Inflammatory macrophage treated with lipopolysaccharide for 1 hour (primary cell): Measurements from ENCODE around the gene HSPA4L.

ENCODE experiments used
- DNase-seq, 2 donors: peaks; one replicate each; pipeline ENCODE4 v3.0.0-alpha.2; 2020 to 2022

The HSPA4L gene

DNA sequence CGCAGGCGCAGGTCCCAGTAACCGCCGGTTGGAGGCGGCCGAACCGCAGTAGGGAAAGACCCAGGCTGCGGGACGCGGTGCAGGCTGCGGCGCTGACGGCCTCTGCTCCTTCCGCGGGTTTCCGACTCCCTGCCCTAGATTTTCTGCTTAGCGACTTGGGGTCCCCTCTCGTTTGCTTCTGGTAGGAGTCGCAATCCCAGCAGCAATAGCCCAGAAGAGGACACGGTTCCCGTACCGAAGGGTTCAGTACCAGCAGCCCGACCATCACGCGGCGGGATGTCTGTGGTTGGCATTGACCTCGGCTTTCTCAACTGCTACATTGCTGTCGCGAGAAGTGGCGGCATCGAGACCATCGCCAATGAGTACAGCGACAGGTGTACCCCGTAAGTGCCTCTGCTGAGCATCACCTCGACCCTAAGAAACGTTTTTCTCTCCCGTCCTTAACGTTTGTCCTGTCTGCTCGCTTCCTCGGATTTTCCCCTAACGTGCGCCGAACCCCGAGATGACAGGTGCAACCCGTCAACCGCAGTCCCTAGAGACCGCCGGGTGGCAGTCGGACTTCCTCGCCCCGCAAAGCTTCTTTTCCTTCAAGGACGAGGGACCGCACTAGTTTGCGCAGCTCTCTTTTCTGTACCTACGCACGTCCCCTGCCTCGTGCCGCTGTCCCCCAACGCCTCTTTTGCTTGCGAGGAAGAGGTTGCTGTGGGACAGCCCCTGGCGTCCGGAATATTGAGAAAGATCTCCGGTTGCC lies at the start of gene HSPA4L:
TSS of gene HSPA4L (plus strand) at position 48 of the 751 bp plus-strand sequence. CDS start at position 277, 229 bp downstream.
- DNase-seq = peak in 1 of 2 donors; percentile 45

DNA sequence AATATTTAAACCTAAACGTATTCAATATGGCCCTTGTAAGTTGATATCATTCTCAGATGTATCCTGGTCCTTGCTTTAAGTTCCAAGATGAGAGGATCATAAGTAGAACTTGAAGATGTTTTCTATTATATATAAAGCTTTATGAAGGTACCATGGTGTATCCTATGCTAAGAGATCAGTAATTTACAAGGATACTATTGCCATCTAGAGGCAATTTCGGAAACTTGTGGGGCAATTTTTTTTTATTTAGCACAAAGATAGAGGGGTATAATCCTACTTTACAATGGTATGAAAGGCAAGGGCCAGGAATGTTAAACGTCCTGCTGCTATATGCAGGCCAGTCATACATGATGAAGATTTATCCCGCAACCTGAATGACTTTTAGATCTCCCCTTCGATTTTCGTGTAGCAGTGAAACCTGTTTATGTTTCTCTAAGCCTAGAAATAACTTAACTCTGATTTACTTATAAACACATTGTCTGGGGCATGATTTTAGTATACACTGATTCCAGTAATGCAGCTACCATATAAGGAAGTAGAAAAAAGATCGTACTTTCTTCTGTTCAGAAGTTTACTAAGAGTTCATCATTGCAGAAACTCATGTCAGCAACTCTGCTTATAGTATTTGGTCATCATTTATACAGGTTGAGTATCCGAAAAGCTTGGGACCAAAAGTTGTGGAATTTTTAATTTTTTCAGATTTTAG lies 49.3 kb upstream of the HSPA4L start:
- peak; percentile 37 to 78 for DNase-seq

GRCh38 chr4:127734976-127735375 lies 47.1 kb upstream of the HSPA4L start:
- no peak for DNase-seq

DNA sequence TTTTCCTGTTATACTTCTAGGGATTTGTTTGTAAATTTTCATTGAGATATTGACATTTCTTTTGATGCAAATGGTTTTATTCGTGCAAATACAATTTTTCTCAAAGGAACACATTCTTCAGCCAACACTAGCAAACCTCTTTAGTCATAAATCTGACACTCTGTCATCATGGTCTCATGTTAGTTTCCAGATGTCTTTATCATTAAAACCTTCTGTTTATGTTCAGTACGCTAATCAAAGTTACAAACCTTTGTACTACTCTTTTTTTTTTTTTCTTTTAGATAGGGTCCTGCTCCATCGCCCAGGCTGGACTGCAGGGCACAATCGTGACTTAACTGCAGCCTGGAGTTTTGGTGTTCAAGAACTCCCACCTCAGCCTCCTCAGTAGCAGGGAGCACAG lies 44.8 kb upstream of the HSPA4L start:
- no peak for DNase-seq

GRCh38 chr4:127741247-127741646 lies 40.9 kb upstream of the HSPA4L start:
- no peak for DNase-seq

GRCh38 chr4:127747883-127748282 lies 34.2 kb upstream of the HSPA4L start:
- no peak for DNase-seq

- no peak for DNase-seq
Observed at GRCh38 chr4:127748957-127749356, 33.2 kb upstream of the HSPA4L start.

DNA sequence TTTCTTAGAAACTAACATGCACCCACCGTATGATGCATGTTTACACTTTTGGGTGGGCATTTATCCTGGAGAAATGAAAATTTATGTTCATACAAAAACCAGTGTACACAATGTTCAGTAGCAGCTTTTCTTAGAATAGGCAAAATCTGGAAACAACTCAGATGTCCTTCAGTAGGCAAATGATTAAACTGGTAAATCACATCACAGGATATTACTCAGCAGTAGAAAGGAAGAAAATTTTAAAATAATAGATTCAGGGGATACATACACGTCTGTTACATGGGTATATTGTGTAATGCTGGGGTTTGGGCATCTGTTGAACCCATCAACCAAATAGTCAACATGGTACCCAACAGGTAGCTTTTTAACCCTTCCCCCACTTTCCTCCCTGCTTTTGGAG lies 25.2 kb upstream of the HSPA4L start:
- DNase-seq = no peak

- no peak for DNase-seq
Observed at GRCh38 chr4:127759228-127759820, 22.8 kb upstream of the HSPA4L start.

DNA sequence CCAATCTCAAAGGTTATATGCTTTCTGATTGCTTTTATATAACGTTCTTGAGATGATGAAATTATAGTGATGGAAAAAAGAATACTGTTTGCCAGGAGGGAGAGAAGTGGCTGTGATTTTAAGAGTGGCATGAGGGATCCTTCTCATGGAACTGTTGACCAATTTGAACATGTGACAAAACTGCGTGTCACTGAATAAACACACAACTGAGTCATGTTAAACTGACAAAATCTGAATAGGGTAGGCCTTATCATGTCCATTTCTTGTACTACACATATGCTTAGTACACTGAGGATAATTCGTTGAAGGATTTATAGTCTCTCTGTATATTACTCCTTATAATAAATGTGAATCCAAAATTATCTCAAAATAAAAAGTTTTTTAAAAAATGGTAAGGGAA lies 22.2 kb upstream of the HSPA4L start:
- no peak for DNase-seq

GRCh38 chr4:127771535-127772275 lies 10.4 kb upstream of the HSPA4L start:
- no peak for DNase-seq

GRCh38 chr4:127772769-127773671 lies 9.1 kb upstream of the HSPA4L start:
- no peak for DNase-seq

DNA sequence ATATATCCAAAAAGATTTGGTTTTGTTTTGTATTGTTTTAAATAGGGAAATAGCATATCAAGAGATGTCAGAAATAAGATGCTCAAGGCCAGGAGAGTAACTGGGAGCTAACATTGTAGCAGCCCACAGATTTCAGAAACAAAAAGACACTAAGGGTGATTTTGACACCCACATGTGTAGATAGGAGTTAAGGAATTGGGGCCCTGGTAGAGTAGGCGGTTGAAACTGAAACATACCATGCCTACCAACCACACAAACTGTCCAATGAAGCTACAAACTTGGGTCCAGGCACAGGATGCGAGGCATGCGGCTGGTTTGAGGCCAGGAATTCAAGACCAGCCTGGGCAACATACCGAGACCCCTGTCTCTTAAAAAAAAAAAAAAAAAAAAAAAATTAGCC lies 6.3 kb upstream of the HSPA4L start:
- peak in 1 of 2 donors; percentile 3 for DNase-seq

DNA sequence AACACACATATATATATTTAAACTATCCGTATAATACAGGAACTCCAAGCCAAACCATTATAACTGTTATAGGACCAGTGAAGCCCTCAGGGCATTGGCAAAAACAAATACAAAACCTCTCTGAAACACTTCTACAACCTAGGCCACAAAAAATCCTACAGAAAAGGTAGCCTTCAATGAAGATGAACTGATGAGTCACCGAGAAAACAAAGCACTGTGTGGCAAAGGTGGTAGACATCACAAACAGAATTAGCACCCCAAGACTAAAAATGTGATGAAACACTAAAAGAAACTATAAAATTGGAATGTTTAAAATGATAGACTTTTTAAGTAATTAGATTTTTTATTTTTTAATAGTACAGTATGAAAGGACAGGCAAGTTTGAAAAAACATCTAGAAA lies 5.5 kb upstream of the HSPA4L start:
- no peak for DNase-seq

DNA sequence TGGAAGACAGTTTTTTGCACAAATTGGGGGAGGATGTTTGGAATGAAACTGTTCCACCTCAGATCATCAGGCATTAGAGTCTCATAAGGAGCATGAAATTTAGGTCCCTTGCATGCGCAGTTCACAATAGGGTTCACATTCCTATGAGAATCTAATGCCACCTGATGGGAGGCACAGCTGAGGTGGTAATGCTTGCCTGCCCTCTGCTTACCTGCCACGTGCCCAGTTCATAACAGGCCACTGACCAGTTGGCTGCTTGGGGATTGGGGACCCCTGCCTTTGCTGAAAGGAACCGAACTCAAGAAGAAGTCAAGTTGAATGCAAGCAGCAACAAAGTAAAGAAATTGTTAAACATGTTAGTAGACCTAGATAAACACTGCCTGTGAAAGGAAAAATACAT lies 4.6 kb upstream of the HSPA4L start:
- DNase-seq = no peak

DNA sequence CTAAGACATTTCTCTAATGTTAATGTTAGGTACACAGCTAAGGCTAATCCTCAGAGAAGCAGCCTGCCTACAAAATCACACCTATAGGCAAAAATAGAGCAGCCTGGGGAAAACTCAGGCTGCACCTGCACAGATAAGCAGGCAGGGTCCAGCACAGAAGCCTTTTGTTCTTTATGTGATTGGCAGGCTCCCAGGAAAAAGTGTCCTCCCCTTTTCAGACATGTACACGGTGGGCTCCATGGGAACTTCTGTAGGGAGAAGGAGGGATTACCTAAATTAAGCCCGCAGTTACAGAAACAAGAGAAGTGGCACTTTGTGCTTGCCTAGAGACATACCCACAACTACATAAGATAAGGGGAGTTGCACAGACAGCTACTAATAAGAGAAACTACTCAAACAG lies 4.0 kb upstream of the HSPA4L start:
- DNase-seq = no peak

DNA sequence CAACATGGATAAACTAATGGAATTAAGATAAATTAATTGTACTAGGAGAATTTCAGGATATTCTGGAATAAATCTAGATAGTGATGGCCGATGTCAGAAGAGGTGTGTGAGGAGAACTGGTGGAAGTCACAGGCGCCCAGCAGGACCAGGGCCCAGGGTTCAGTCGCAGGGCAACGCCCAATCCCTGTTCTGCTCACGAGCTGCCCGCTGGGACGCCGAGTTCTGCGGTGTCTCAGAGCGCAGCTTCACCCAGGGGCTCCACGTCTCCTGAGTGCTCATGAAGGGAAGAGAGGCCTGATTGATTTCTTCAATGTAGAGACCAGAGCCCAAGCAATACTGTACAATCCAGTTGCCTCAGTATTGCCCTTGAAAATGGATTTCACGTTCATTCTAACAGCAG lies 1.5 kb upstream of the HSPA4L start:
- DNase-seq = no peak

DNA sequence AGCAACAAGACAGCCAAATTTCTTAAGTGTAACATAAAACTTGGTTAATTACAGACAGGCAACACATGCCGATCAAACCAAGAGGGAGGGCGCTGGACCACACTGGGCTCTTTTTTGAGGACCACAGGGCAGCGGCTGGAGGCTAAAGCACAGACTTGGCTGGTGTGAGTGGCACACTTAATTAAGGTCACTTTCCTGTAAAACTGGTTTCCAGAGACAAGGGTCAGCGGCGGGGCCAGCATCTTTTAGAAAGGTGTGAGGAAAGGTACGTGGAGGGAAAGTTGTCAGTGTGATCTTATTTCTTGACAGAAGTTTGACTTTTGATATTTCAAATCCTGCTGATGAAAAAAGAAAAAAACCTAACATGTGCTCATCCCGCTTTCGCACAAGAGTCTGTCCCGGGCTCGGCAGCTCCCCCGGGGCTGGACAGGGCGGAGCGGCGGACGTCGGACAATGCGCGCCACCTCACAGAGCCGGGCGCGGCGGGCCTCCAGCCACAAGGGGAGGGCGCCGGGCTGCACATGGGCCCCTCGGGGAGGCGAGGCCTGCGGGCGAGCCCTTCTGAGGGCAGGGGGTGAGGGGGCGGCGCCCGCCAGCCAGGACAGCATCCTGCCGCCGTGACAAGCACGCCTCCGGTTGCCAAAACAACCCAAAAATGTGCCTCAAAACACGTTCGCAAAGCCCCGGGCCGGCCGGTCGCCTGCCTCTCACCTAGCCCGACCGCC lies 660 bp upstream of the HSPA4L start:
- no peak for DNase-seq

DNA sequence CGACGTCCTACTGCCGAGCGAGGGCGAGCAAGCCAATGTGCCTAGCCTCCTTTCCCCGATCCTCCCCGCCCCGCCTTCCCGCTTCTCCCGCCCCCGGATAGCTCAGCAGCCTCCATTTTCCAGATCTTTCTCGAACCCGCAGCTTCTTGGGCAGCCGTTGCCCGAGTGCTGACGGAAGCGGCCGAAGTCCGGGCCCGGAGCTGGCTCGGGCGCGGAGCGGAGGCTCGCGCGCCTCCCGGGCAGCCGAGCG lies 172 bp upstream of the HSPA4L start:
- DNase-seq = peak; percentile 58 to 75

DNA sequence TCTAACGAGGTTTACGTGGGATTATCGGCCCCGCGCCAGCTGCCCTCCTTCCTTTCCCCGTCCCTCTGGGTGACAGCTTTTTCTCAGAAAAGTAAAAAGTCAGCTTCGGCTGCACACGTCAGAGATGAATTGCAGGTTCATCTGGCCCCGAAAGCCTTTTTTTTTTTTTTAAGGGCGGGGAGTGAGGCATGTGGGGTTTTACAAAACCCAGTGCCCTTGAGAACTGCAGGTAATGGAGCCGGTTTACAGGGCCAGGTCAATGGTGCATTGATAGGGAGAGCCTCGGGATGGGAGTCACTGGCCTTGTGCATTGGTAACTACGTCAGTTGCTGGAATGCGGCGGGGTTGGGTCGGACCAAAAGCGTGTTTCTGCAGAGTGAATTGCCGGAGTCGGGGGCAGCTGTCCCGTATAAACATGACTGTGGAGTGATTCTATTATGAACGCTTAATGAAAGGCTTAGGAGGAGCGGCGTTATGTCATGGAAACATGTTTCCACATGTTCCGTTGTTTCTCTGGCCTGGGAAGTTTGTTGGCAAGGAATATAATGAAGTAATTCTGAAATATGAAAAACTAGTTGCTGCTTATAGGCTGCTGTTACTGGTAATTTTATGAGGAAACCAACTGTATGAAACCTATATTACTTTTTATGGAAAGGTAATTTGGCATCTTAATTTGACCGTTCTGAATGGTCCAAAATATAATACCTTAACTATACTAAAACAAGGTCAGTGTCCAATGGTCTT lies 1.1 kb downstream of the HSPA4L start:
- peak in 1 of 2 donors; percentile 39 for DNase-seq
